Neural crest cell (in vitro differentiated cells): ENCODE results near the gene TLCD3B. TPM values are rescaled to one million over a fixed set of nuclear protein-coding genes. Genes with fewer than 3 reads are reported as not detected.
A peak's percentile ranks its signal among the peaks of the same experiment; 100 is the strongest.
"Not testable (repeated sequence)": the region's sequence is repeated elsewhere in the genome, so short reads cannot be mapped to it uniquely, and the experiment has no call there.

ENCODE experiments used
- DNase-seq: peaks from one replicate; pipeline ENCODE4 v3.0.0; 2021; ENCODE audit warnings: low read depth, mixed read lengths, low spot score
- H3K27ac Mint-ChIP-seq: one replicate; pipeline ENCODE4 v1.8.0; 2021; ENCODE audit warnings: mild to moderate bottlenecking, mixed read lengths; ENCODE audit not compliant: unreplicated experiment
- H3K27me3 Mint-ChIP-seq: 2 replicates; pipeline ENCODE4 v1.8.0; 2021; ENCODE audit warnings: low read depth, mild to moderate bottlenecking, mixed read lengths
- H3K36me3 Mint-ChIP-seq: 2 replicates; pipeline ENCODE4 v1.8.0; 2021; ENCODE audit warnings: low read depth, mild to moderate bottlenecking, mixed read lengths
- H3K4me1 Mint-ChIP-seq: 2 replicates; pipeline ENCODE4 v1.8.0; 2021; ENCODE audit warnings: mixed read lengths
- H3K4me3 Mint-ChIP-seq: one replicate; pipeline ENCODE4 v1.8.0; 2021; ENCODE audit warnings: mild to moderate bottlenecking, mixed read lengths
- H3K9me3 Mint-ChIP-seq: 2 replicates; pipeline ENCODE4 v1.8.0; 2021; ENCODE audit warnings: mixed read lengths
- total RNA-seq: library from RNA; stranded (reverse); gene quantifications from 2 replicates; pipeline ENCODE4 v1.2.1, GENCODE V29; 2021
- TF ChIP-seq, protein P1 (sequence below): fragments of 200-600 bp; sonication (generic); conservative IDR thresholded peaks from 2 replicates; pipeline ENCODE4 v1.5.0; 2021; ENCODE audit warnings: antibody characterized with exemption, mild to moderate bottlenecking

TLCD3B gene
- total RNA-seq, 1 donor from 2014 or later, result 14.2 TPM

DNA sequence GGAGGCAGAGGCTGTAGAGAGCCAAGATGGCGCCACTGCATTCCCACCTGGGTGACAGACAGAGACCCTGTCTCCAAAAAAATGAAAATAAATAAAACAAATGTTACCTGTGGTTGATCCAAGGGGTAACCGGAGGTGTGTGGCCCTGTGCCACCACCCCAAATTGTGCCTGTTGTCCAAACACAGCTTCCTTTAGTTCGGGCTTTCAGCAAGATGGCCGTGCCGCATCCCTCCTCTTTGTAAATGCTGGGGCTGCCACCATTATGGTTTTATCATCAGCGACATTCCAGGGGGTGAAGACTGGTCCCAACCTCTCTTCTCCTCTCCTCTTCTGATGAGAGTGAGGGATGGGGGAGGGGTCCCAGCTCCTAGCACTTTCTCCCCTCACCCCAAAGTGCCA lies 8.2 kb downstream of the TLCD3B start, which contains the start of gene C16orf92:
Gene C16orf92 (plus strand): TSS at position 312 of the 400 bp plus-strand sequence. CDS start 143 bp downstream, outside the sequence.
- Mint-ChIP-seq H3K4me3 (no peak within 1 kb of the TSS), H3K36me3 (no peaks in the 10 kb centered on the region), H3K27me3 (peaks cover 13% of the 10 kb centered on the region), H3K4me1 (peaks cover 7% of the 10 kb centered on the region), H3K9me3 (no peaks in the 10 kb centered on the region), H3K27ac (peak within 1 kb of the TSS; percentile 19)
- DNase-seq, result no peak
- TF ChIP-seq, protein P1, sequence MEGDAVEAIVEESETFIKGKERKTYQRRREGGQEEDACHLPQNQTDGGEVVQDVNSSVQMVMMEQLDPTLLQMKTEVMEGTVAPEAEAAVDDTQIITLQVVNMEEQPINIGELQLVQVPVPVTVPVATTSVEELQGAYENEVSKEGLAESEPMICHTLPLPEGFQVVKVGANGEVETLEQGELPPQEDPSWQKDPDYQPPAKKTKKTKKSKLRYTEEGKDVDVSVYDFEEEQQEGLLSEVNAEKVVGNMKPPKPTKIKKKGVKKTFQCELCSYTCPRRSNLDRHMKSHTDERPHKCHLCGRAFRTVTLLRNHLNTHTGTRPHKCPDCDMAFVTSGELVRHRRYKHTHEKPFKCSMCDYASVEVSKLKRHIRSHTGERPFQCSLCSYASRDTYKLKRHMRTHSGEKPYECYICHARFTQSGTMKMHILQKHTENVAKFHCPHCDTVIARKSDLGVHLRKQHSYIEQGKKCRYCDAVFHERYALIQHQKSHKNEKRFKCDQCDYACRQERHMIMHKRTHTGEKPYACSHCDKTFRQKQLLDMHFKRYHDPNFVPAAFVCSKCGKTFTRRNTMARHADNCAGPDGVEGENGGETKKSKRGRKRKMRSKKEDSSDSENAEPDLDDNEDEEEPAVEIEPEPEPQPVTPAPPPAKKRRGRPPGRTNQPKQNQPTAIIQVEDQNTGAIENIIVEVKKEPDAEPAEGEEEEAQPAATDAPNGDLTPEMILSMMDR, result no peak

GRCh38 chr16:30018731-30019158 lies 12.3 kb downstream of the TLCD3B start:
- peak overlapping the region; percentile 56 for H3K4me3 Mint-ChIP-seq
- DNase-seq, result no peak
- peaks cover 5% of the 10 kb centered on the region for H3K4me1 Mint-ChIP-seq
- H3K27ac Mint-ChIP-seq, result no peak overlapping the region
- peaks cover 4% of the 10 kb centered on the region for H3K27me3 Mint-ChIP-seq
- no peaks in the 10 kb centered on the region for H3K36me3 Mint-ChIP-seq
- TF ChIP-seq, protein P1, result no peak
- no peaks in the 10 kb centered on the region for H3K9me3 Mint-ChIP-seq

- H3K4me1 Mint-ChIP-seq, H3K9me3 Mint-ChIP-seq, H3K27ac Mint-ChIP-seq, H3K4me3 Mint-ChIP-seq, DNase-seq, H3K27me3 Mint-ChIP-seq, H3K36me3 Mint-ChIP-seq: not testable (repeated sequence)
Observed at GRCh38 chr16:30017937-30018336, 13.1 kb downstream of the TLCD3B start.

- Mint-ChIP-seq H3K27me3 (peaks cover 8% of the 10 kb centered on the region), H3K27ac (no peak overlapping the region), H3K9me3 (no peaks in the 10 kb centered on the region), H3K36me3 (no peaks in the 10 kb centered on the region), H3K4me3 (no peak overlapping the region), H3K4me1 (peaks cover 5% of the 10 kb centered on the region)
- DNase-seq, result no peak
- TF ChIP-seq, protein P1, result no peak
Observed at GRCh38 chr16:30017277-30017656, 13.8 kb downstream of the TLCD3B start.

DNA sequence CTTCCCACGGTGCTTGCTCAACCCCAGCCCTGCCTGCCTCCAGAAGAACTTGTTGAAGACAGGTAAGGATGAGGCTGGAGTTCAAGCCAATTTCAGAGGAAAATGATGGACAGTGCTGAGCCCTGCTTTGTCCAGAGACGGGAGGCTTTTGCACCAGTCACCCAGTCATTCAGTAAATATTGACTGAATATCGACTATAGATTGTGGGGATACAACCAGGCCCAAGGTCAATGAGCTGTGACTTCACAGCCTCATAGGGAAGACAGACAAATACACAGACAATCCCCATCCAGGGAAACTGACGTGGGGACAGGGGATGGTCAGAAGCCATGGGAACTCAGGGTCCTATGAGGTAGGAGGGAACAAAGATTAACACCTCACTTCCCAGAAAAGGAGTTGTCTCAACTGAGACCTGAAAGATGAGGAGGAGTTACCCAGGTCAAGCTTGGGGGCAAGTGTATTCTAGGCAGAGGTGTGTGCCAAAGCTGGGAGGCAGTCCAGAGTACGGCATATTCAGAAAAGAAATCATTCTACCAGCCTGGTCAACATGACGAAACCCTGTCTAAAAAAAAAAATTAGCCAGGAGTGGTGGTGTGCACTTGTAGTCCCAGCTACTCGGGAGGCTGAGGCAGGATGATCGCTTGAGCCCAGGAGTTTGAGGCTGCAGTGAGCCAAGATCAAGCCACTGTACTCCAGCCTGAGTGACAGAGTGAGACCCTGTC lies 14.4 kb downstream of the TLCD3B start:
- H3K36me3 Mint-ChIP-seq, result no peaks in the 10 kb centered on the region
- H3K4me1 Mint-ChIP-seq, result peaks cover 9% of the 10 kb centered on the region
- peaks cover 13% of the 10 kb centered on the region for H3K27me3 Mint-ChIP-seq
- no peak for DNase-seq
- no peak overlapping the region for H3K4me3 Mint-ChIP-seq
- TF ChIP-seq, protein P1, result no peak
- no peak overlapping the region for H3K27ac Mint-ChIP-seq
- no peaks in the 10 kb centered on the region for H3K9me3 Mint-ChIP-seq

DNA sequence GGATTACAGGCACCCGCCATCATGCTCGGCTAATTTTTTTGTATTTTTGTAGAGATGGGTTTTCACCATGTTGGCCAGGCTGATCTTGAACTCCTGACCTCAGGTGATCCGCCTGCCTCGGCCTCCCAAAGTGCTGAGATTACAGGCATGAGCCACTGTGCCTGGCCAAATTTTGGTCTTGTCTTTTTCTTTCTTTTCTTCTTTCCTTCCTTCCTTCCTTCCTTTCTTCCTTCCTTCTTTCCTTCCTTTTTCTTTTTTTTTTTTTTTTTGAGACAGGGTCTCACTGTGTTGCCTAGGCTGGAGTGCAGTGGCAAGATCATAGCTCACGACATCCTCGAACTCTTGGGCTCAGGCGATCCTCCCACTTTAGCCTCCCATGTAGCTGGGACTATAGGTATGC lies 15.6 kb downstream of the TLCD3B start:
- DNase-seq, H3K36me3 Mint-ChIP-seq, H3K9me3 Mint-ChIP-seq, H3K27ac Mint-ChIP-seq, H3K4me1 Mint-ChIP-seq: not testable (repeated sequence)
- peaks cover 17% of the 10 kb centered on the region for H3K27me3 Mint-ChIP-seq
- H3K4me3 Mint-ChIP-seq, result peak overlapping the region; percentile 44

DNA sequence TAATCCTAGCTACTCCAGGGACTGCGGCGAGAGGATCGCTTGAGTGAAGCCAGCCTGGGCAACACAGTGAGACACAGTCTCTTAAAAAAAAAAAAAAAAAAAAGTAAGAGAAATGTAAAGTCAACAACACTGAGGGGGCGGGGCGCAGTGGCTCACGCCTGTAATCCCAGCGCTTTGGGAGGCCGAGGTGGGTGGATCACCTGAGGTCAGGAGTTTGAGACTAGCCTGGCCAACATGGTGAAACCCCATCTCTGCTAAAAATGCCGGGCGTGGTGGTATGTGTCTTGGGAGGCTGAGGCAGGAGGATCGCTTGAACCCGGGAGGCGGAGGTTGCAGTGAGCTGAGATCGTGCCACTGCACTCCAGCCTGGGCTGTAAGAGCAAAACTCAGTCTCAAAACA lies 18.5 kb downstream of the TLCD3B start:
- H3K9me3 Mint-ChIP-seq, DNase-seq, H3K27ac Mint-ChIP-seq, H3K4me1 Mint-ChIP-seq, H3K36me3 Mint-ChIP-seq: not testable (repeated sequence)
- Mint-ChIP-seq H3K4me3 (peak overlapping the region; percentile 87), H3K27me3 (peaks cover 22% of the 10 kb centered on the region)
